Measurements from ENCODE around the gene SCAPER. TPM values are rescaled to one million over a fixed set of nuclear protein-coding genes. Genes with fewer than 3 reads are reported as not detected.

The SCAPER gene
- total RNA-seq, 1 experiment from 2014 or later, result 7.4 TPM

DNA sequence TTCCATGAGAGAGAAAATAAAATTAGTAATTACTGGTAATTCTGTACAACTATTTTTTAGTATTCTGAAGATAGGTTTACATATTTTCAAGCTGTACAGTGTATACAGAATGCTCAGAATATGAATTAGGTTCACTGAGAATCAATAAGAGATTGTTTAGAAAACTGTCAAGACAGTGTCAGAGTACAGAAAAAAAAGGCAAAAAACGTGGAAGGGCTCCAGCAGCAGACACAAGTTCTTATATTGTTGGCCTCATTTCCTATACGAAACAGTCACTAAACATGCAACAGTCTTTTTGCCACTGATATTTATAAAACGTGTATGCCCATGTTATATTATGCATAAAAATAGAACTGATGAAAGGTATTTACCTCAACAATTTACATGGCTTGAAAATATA lies 464.7 kb downstream of the SCAPER start:
- Histone ChIP-seq H2BK5ac (ENCODE audit: insufficient read length, low read length) (no peak overlapping the region), H4K5ac (ENCODE audit: insufficient read length, low read depth, low read length) (no peak overlapping the region), H2BK120ac (ENCODE audit: low read depth, low read length, poor library complexity, severe bottlenecking) (no peak overlapping the region), H3K9me3 (ENCODE audit: control insufficient read depth, low read depth, low read length) (no peaks in the 10 kb centered on the region), H3K4me1 (ENCODE audit: insufficient read depth, low read length) (peaks cover 4% of the 10 kb centered on the region; the same call in 1 of the 2 replicates), H2AK5ac (ENCODE audit: insufficient read length, low read length) (no peak overlapping the region), H3K23me2 (ENCODE audit: insufficient read length, low read depth, low read length, poor library complexity, severe bottlenecking) (no peaks in the 10 kb centered on the region), H3K14ac (ENCODE audit: insufficient read depth, low read length) (no peak overlapping the region), H3K9ac (ENCODE audit: extremely low read depth, insufficient read length, low read length) (no peak overlapping the region), H4K91ac (ENCODE audit: insufficient read length, low read depth, low read length) (no peak overlapping the region), H2AFZ (ENCODE audit: low read length) (no peak overlapping the region), H3K27ac (ENCODE audit: insufficient read length, low read depth, low read length) (no peak overlapping the region), H3K79me2 (ENCODE audit: insufficient read depth, low read length) (no peaks in the 10 kb centered on the region), H2BK20ac (ENCODE audit: low read depth, low read length, poor library complexity, severe bottlenecking) (no peak overlapping the region), H3K4me2 (ENCODE audit: insufficient read depth, insufficient read length, low read length) (no peak overlapping the region), H4K20me1 (ENCODE audit: control insufficient read depth, insufficient read depth, insufficient read length) (no peaks in the 10 kb centered on the region), H2BK15ac (ENCODE audit: low read depth, low read length) (no peak overlapping the region), H3K23ac (ENCODE audit: insufficient read length, low read depth, low read length) (no peak overlapping the region), H3K56ac (ENCODE audit: insufficient read length, low read depth, low read length) (no peak overlapping the region), H3K4ac (ENCODE audit: low read depth, low read length) (no peak overlapping the region), H2BK12ac (ENCODE audit: insufficient read length, low read depth, low read length) (no peak overlapping the region), H3T11ph (ENCODE audit: low read length) (no peak overlapping the region), H3K79me1 (ENCODE audit: insufficient read depth, low read depth, low read length, poor library complexity, severe bottlenecking) (no peaks in the 10 kb centered on the region), H3K27me3 (ENCODE audit: insufficient read depth, low read length) (no peaks in the 10 kb centered on the region), H4K8ac (replicated peaks; ENCODE audit: insufficient read length, low read depth, low read length) (no peak overlapping the region), H3K18ac (ENCODE audit: insufficient read length, low read depth, low read length) (no peak overlapping the region)
- Mint-ChIP-seq H3K4me1 (peaks cover 15 to 17% of the 10 kb centered on the region in 2 experiments), H3K4me3 (no peak overlapping the region), H3K27ac (no peak overlapping the region), H3K36me3 (ENCODE audit: insufficient read depth in 1 of 3, low read depth in 3 of 3) (no peaks in the 10 kb centered on the region), H3K27me3 (ENCODE audit: low read depth) (no peaks in the 10 kb centered on the region), H3K9me3 (no peaks in the 10 kb centered on the region)
- TF ChIP-seq, protein P1, sequence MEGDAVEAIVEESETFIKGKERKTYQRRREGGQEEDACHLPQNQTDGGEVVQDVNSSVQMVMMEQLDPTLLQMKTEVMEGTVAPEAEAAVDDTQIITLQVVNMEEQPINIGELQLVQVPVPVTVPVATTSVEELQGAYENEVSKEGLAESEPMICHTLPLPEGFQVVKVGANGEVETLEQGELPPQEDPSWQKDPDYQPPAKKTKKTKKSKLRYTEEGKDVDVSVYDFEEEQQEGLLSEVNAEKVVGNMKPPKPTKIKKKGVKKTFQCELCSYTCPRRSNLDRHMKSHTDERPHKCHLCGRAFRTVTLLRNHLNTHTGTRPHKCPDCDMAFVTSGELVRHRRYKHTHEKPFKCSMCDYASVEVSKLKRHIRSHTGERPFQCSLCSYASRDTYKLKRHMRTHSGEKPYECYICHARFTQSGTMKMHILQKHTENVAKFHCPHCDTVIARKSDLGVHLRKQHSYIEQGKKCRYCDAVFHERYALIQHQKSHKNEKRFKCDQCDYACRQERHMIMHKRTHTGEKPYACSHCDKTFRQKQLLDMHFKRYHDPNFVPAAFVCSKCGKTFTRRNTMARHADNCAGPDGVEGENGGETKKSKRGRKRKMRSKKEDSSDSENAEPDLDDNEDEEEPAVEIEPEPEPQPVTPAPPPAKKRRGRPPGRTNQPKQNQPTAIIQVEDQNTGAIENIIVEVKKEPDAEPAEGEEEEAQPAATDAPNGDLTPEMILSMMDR (conservative IDR thresholded peaks at IDR 0.05), result no peak
- WGBS (ENCODE audit: extremely low coverage, insufficient read length, low lambda C conversion rate), result no CpG with 5 or more reads among the region's 3 CpGs
- DNase-seq, result no peak

Data from H9 (cell line).